Spinal cord (tissue), 10 donors: Measurements from ENCODE around the gene AUH. TPM values are rescaled to one million over a fixed set of nuclear protein-coding genes. Genes with fewer than 3 reads are reported as not detected.

Experiments
- DNase-seq, 6 donors: peaks; one replicate each; pipeline versions ENCODE4 v3.0.0 to v3.0.0-alpha.2; 2013 to 2015; ENCODE audit warnings: low spot score in 6 of 6, low read depth in 4 of 6
- H3K27ac ChIP-seq: one replicate; pipeline ENCODE4 v1.5.1; 2013; ENCODE audit warnings: low read depth, low read length, control low read depth
- H3K27me3 ChIP-seq: one replicate; pipeline ENCODE4 v1.6.1; 2013; ENCODE audit warnings: low read length; ENCODE audit not compliant: control insufficient read depth, insufficient read depth
- H3K36me3 ChIP-seq: one replicate; pipeline ENCODE4 v1.6.1; 2013; ENCODE audit warnings: low read length; ENCODE audit not compliant: control insufficient read depth, insufficient read depth
- H3K4me1 ChIP-seq: one replicate; pipeline ENCODE4 v1.6.1; 2013; ENCODE audit warnings: low read length; ENCODE audit not compliant: control insufficient read depth, insufficient read depth
- H3K4me3 ChIP-seq: one replicate; pipeline ENCODE4 v1.5.1; 2013; ENCODE audit warnings: low read depth, low read length, control low read depth
- H3K9me3 ChIP-seq: one replicate; pipeline ENCODE4 v1.6.1; 2013; ENCODE audit warnings: low read length; ENCODE audit not compliant: control insufficient read depth, insufficient read depth
- WGBS: methylation state at CpG from one replicate; pipeline ENCODE4 v1.1.5; 2013; ENCODE audit warnings: missing lambda C conversion rate; ENCODE audit not compliant: insufficient coverage; 5-methylcytosine and 5-hydroxymethylcytosine counted together
- polyA plus RNA-seq, 2 donors: library from polyadenylated mRNA; unstranded; fragments of 120-200 nt; gene quantifications; one replicate each; pipeline ENCODE4 v1.2.1, GENCODE V29; 2013; ENCODE audit not compliant: insufficient read length in 2 of 2
- total RNA-seq, 2 donors: library from RNA; depleted of rRNA in 1 of 2; stranded (reverse); fragments of 120-200 nt in 1 of 2; fragments of >200 nt in 1 of 2; gene quantifications; one replicate each; pipeline versions ENCODE4 v1.2.3 to v1.2.4, GENCODE V29; 2013 to 2014
- donor health status: healthy.

Gene AUH
- total and polyA plus RNA-seq, 4 donors, result 19.6 to 34.8 (median 26.5) TPM

DNA sequence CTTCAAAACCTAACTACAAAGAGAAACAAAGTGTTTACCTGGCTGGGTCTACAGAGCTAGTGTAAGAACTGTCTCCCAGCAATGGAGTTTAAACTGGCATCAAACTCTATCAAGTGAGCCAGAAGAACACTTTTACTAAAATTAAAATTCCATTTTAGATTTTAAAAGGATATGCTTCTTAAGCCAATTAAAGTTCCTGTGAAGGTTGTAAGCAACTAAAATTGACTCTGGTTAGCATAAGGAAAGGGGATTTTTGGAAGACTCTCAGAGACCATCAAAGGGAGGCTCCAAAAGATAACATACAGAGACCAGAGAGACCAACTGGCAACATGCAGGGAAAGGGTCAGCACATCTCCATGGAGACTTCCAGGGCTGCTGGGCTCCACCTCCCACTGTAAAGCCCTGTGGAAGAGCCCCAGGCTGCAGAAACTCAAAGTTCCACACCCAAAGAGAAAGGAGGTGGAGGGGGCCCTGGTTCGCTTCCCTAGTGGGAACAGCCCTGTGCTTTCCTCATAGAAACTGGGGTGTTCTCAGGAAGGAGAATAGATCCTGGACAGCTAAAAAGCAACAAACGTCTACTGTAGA lies 91.7 kb downstream of the AUH start:
- Histone ChIP-seq H3K36me3 (no peaks in the 10 kb centered on the region), H3K9me3 (no peaks in the 10 kb centered on the region), H3K27ac (no peak overlapping the region), H3K4me3 (no peak overlapping the region), H3K27me3 (no peaks in the 10 kb centered on the region), H3K4me1 (peaks cover 5% of the 10 kb centered on the region)
- peak in 1 of 6 donors; percentile 46 for DNase-seq
- no CpG with 5 or more reads among the region's 2 CpGs for WGBS

DNA sequence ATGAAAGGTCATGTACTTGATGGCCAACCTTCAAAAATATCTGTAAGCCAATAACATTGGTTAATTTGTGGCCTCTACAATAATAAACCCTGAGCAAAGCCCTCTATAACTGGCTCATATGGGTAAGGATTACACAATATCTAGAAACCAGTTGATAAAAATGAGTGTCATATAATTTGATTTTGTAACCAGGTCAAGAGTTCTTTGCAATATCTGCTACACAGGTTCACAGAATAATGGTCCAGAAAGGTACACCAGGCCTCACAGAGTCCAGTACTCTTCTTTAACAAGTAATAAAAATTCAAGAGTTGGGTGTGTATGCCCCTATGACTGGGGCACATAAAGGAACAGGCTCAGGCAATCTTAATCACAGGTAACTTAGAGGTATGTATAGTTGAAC lies 95.3 kb downstream of the AUH start:
- Histone ChIP-seq H3K9me3 (no peaks in the 10 kb centered on the region), H3K4me3 (no peak overlapping the region), H3K36me3 (no peaks in the 10 kb centered on the region), H3K4me1 (peaks cover 3% of the 10 kb centered on the region), H3K27me3 (no peaks in the 10 kb centered on the region), H3K27ac (no peak overlapping the region)
- DNase-seq, result no peak

DNA sequence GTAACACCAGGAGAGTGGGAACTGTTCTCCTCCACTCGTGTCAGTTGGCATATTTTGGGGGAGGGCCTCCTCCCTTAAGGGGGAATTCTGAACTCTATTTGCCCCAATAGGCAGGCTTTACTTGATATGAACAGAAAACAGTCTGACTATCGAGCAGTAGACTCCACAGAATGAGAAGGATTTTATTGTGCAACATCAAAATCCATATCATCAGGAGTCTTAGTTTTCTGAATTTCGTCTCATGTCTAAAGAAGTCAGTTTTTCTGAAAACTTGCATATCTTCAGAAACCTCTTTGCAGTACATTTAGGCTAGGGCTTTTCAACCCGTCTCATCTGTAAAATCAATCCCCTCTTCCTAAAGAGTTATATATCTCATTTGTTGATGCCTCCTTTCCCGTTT lies 96.2 kb downstream of the AUH start:
- no peak overlapping the region for H3K4me3 ChIP-seq
- H3K27me3 ChIP-seq, result no peaks in the 10 kb centered on the region
- no peak for DNase-seq
- peaks cover 3% of the 10 kb centered on the region for H3K4me1 ChIP-seq
- no peaks in the 10 kb centered on the region for H3K36me3 ChIP-seq
- WGBS, result 92% methylated on average over 2 of the region's 5 CpGs
- no peaks in the 10 kb centered on the region for H3K9me3 ChIP-seq
- H3K27ac ChIP-seq, result no peak overlapping the region

GRCh38 chr9:91261417-91261816 lies 100.3 kb downstream of the AUH start:
- DNase-seq, result no peak
- no peaks in the 10 kb centered on the region for H3K4me1 ChIP-seq
- WGBS, result no CpG with 5 or more reads among the region's 1 CpG
- H3K27me3 ChIP-seq, result no peaks in the 10 kb centered on the region
- no peak overlapping the region for H3K27ac ChIP-seq
- no peaks in the 10 kb centered on the region for H3K9me3 ChIP-seq
- no peak overlapping the region for H3K4me3 ChIP-seq
- no peaks in the 10 kb centered on the region for H3K36me3 ChIP-seq

DNA sequence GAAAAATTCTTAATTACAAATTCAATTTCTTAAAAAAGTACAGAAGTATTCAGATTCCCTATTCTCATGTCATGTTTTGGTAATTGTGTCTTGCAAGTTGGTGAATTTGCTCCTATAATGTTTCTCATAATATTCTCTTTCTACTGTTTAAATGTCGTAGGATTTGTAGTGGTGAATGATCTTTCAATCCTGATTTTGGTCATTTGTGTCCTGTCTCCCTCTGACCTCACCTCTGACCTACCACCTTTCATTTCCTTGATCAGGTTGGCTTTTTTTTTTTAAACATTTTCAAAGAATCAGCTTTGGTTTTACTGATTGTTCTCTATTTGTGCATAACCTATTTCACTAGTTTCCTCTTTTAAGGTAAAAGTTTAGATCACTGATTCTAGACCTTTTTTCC lies 102.6 kb downstream of the AUH start:
- WGBS, result no CpG with 5 or more reads among the region's 1 CpG
- Histone ChIP-seq H3K4me3 (no peak overlapping the region), H3K4me1 (no peaks in the 10 kb centered on the region), H3K27me3 (no peaks in the 10 kb centered on the region), H3K9me3 (no peaks in the 10 kb centered on the region), H3K27ac (no peak overlapping the region), H3K36me3 (no peaks in the 10 kb centered on the region)
- DNase-seq, result no peak

DNA sequence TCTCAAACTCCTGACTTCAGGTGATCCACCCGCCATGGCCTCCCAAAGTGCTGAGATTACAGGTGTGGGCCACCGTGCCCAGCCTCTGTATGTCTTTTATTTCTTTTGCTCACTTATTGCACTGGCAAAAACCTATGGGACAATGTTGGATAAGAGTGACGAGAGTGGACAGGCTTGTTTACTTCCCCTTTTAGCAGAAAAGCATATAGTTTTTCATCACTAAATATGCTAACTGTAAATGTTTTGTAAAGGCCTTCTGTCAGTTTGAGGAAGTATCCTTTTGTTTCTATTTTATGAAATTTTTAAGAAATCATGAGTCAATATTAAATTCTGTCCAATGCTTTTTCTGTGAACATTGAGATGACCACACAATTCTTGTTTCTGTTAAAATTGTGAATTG lies 103.3 kb downstream of the AUH start:
- Histone ChIP-seq H3K4me1 (no peaks in the 10 kb centered on the region), H3K4me3 (no peak overlapping the region), H3K27ac (no peak overlapping the region), H3K27me3 (no peaks in the 10 kb centered on the region), H3K36me3 (no peaks in the 10 kb centered on the region), H3K9me3 (no peaks in the 10 kb centered on the region)
- no peak for DNase-seq
- 100% methylated on average over 1 of the region's 3 CpGs for WGBS

GRCh38 chr9:91256235-91256634 lies 105.5 kb downstream of the AUH start:
- no peak for DNase-seq
- WGBS, result 100% methylated on average over 1 of the region's 3 CpGs
- H3K4me1 ChIP-seq, result no peaks in the 10 kb centered on the region
- no peaks in the 10 kb centered on the region for H3K27me3 ChIP-seq
- no peak overlapping the region for H3K27ac ChIP-seq
- no peak overlapping the region for H3K4me3 ChIP-seq
- H3K36me3 ChIP-seq, result no peaks in the 10 kb centered on the region
- H3K9me3 ChIP-seq, result no peaks in the 10 kb centered on the region

GRCh38 chr9:91255327-91255726 lies 106.4 kb downstream of the AUH start:
- Histone ChIP-seq H3K27ac (no peak overlapping the region), H3K27me3 (no peaks in the 10 kb centered on the region), H3K4me1 (no peaks in the 10 kb centered on the region), H3K4me3 (no peak overlapping the region), H3K9me3 (no peaks in the 10 kb centered on the region), H3K36me3 (no peaks in the 10 kb centered on the region)
- WGBS, result no CpG with 5 or more reads among the region's 3 CpGs
- no peak for DNase-seq

- DNase-seq, result no peak
- H3K27ac ChIP-seq, result no peak overlapping the region
- H3K4me3 ChIP-seq, result no peak overlapping the region
- H3K9me3 ChIP-seq, result no peaks in the 10 kb centered on the region
- H3K36me3 ChIP-seq, result no peaks in the 10 kb centered on the region
- no CpG with 5 or more reads among the region's 1 CpG for WGBS
- no peaks in the 10 kb centered on the region for H3K4me1 ChIP-seq
- H3K27me3 ChIP-seq, result no peaks in the 10 kb centered on the region
Measured at GRCh38 chr9:91253488-91253887, 108.2 kb downstream of the AUH start.

DNA sequence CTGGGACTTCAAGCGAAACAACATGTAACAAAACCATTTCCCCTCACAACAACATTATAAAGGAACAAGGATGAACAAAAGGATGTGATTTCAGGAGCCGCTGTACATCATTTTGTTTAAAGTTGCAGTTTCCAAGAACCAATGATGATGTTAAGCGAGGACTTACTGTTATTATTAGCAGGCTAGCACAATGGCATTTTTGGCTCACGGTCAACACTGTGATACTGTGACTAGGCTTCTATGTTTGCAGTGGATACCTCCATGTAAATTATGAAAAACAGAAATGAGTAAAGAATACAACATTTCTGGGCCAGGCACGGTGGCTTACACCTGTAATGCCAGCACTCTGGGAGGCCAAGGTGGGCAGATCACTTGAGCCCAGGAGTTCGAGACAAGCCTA lies 113.0 kb downstream of the AUH start:
- H3K27me3 ChIP-seq, result no peaks in the 10 kb centered on the region
- 96% methylated on average over 3 of the region's 6 CpGs for WGBS
- no peaks in the 10 kb centered on the region for H3K36me3 ChIP-seq
- H3K9me3 ChIP-seq, result no peaks in the 10 kb centered on the region
- peaks cover 8% of the 10 kb centered on the region for H3K4me1 ChIP-seq
- no peak for DNase-seq
- H3K4me3 ChIP-seq, result no peak overlapping the region
- no peak overlapping the region for H3K27ac ChIP-seq
